C1 segment of cervical spinal cord (tissue), 14 donors: ENCODE results near the gene GGA2.

Experiments
- DNase-seq, 14 donors: peaks; one replicate each; lab custom pipeline; 2025; lab: John Stamatoyannopoulos, UW

Gene GGA2

GRCh38 chr16:23420011-23420410, 90.3 kb downstream of the GGA2 start:
- no peak for DNase-seq

DNA sequence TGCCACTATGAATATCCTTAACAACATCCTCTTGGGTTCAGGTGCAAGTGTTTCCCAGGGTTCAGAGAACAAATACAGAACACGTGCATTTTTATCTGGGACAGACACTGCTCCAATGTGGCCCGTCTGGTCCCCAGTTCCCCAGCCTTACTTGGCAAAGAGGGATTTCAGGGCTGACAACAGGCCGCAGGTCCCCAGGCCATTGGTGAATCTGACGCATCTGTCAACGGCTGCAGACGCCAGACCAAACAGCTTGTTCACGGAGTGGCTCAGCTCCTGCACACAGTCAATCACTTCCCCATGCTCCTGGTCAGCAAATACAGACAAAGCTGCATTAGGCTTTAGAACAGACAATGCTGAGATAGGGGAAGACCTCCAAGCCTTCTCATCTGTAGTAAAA, 93.5 kb downstream of the GGA2 start:
- peak in 1 of 14 donors; percentile 41 for DNase-seq

GRCh38 chr16:23414731-23415130, 95.6 kb downstream of the GGA2 start:
- DNase-seq = no peak
